Peyer's patch (tissue), 4 donors: ENCODE data around the gene ZNF101. TPM values are rescaled to one million over a fixed set of nuclear protein-coding genes. Genes with fewer than 3 reads are reported as not detected.
"Not testable (repeated sequence)": the region's sequence is repeated elsewhere in the genome, so short reads cannot be mapped to it uniquely, and the experiment has no call there.

Experiments
- DNase-seq, 3 donors: peaks; one replicate each; pipeline ENCODE4 v3.0.0-alpha.2; 2017 to 2019
- H3K27ac ChIP-seq, 4 donors: fragments of 200-600 bp; sonication (generic); one replicate each; pipeline ENCODE4 v1.5.1; 2016 to 2019
- H3K27me3 ChIP-seq, 2 donors: fragments of 200-600 bp; sonication (generic); one replicate each; pipeline ENCODE4 v1.5.1; 2019
- H3K36me3 ChIP-seq, 3 donors: fragments of 200-600 bp; sonication (generic); one replicate each; pipeline ENCODE4 v1.5.1; 2016 to 2019
- H3K4me1 ChIP-seq, 4 donors: fragments of 200-600 bp; sonication (generic); one replicate each; pipeline ENCODE4 v1.5.1; 2016 to 2019
- H3K4me3 ChIP-seq, 4 donors: fragments of 200-600 bp; sonication (generic); 1 replicate in 3 of 4; 2 replicates in 1 of 4; pipeline ENCODE4 v1.5.1; 2016 to 2019; ENCODE audit warnings: mild to moderate bottlenecking in 1 of 4
- H3K9me3 ChIP-seq, 4 donors: fragments of 200-600 bp; sonication (generic); one replicate each; pipeline ENCODE4 v1.5.1; 2016 to 2019; ENCODE audit warnings: mild to moderate bottlenecking in 1 of 4
- CTCF ChIP-seq, 6 experiments: fragments of 450-650 bp in 4 of 6; fragments of 200-600 bp in 2 of 6; sonication (generic) in 1 of 6; IDR thresholded peaks; one replicate each; pipeline ENCODE4 v1.5.1; 2017 to 2019; ENCODE audit warnings: antibody characterized with exemption in 6 of 6, mild to moderate bottlenecking in 3 of 6, moderate library complexity in 1 of 6
- POLR2A ChIP-seq, 2 donors: fragments of 450-650 bp; IDR thresholded peaks; one replicate each; pipeline ENCODE4 v1.5.1; 2017; ENCODE audit warnings: antibody characterized with exemption in 2 of 2, mild to moderate bottlenecking in 2 of 2, moderate library complexity in 2 of 2
- total RNA-seq, 4 donors: library from RNA; depleted of rRNA; stranded (reverse); fragments of >200 nt; gene quantifications; one replicate each; pipeline ENCODE4 v1.1.0, GENCODE V29; 2016

The ZNF101 gene
- total RNA-seq, 4 donors from 2014 or later = 10.1 to 52.8 (median 15.8) TPM

GRCh38 chr19:19670070-19670551 is 1.5 kb downstream of the ZNF101 start:
- H3K27ac ChIP-seq = peak overlapping the region in 1 of 4 donors; percentile 98
- peaks cover 0 to 9% (median 4%) of the 10 kb centered on the region in 4 donors for H3K4me1 ChIP-seq
- DNase-seq = peak in 1 of 3 donors; percentile 44
- H3K27me3 ChIP-seq = no peaks in the 10 kb centered on the region
- H3K36me3 ChIP-seq = peaks cover 0 to 31% (median 0%) of the 10 kb centered on the region in 3 donors
- TF ChIP-seq POLR2A (IDR thresholded peaks at IDR 0.05) (no peak), CTCF (IDR thresholded peaks at IDR 0.05) (no peak)
- peak overlapping the region; percentile 81 to 99 (median 92) for H3K4me3 ChIP-seq
- no peaks in the 10 kb centered on the region for H3K9me3 ChIP-seq

DNA sequence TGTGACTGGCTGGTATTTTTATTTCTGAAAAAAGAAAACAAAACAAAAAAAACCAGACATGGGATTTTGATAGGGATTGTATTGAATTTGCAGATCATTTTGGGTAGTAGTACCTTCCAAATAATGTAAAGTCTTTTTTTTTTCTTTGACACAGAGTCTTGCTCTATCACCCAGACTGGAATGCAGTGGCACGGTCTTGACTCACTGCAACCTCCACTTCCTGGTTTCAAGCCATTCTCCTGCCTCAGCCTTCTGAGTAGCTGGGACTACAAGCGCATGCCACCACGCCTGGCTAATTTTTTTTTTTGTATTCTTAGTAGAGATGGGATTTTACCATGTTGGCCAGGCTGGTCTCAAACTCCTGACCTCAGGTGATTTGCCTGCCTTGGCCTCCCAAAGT is 4.2 kb downstream of the ZNF101 start:
- Histone ChIP-seq H3K36me3 (peaks cover 0 to 58% (median 0%) of the 10 kb centered on the region in 3 donors), H3K4me3 (no peak overlapping the region), H3K27me3 (no peaks in the 10 kb centered on the region), H3K27ac (no peak overlapping the region), H3K9me3 (peaks cover 0 to 11% (median 0%) of the 10 kb centered on the region in 4 donors), H3K4me1 (peaks cover 0 to 8% (median 1%) of the 10 kb centered on the region in 4 donors)
- TF ChIP-seq CTCF (IDR thresholded peaks at IDR 0.05) (no peak), POLR2A (IDR thresholded peaks at IDR 0.05) (no peak)
- DNase-seq = peak in 1 of 3 donors; percentile 24

DNA sequence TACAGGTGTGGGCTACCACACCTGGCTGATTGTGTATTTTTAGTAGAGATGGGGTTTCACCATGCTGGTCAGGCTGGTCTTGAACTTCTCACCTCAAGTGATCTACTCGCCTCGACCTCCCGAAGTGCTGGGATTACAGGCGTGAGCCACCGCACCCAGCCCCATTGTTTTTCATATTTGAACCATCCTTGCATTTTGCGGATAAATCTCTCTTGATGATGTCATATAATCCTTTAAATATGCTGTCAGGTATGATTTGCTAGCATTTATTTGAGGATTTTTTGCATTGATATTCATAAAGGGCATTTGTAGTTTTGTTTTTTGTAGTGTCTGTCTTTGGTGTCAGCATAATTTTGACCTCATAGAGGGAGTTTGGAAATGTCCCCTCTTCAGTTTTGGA is 5.7 kb downstream of the ZNF101 start:
- Histone ChIP-seq H3K27ac (no peak overlapping the region), H3K4me1 (peaks cover 0 to 7% (median 0%) of the 10 kb centered on the region in 4 donors), H3K36me3 (peaks cover 0 to 73% (median 0%) of the 10 kb centered on the region in 3 donors), H3K4me3 (no peak overlapping the region), H3K9me3 (peaks cover 0 to 24% (median 2%) of the 10 kb centered on the region in 4 donors), H3K27me3 (no peaks in the 10 kb centered on the region)
- TF ChIP-seq CTCF (IDR thresholded peaks at IDR 0.05) = no peak
- TF ChIP-seq POLR2A (IDR thresholded peaks at IDR 0.05) = no peak
- no peak for DNase-seq

GRCh38 chr19:19677579-19677978 is 8.9 kb downstream of the ZNF101 start:
- no peak overlapping the region for H3K4me3 ChIP-seq
- TF ChIP-seq POLR2A (IDR thresholded peaks at IDR 0.05) (no peak), CTCF (IDR thresholded peaks at IDR 0.05) (no peak)
- no peaks in the 10 kb centered on the region for H3K27me3 ChIP-seq
- peaks cover 0 to 46% (median 11%) of the 10 kb centered on the region in 4 donors for H3K9me3 ChIP-seq
- H3K27ac ChIP-seq = no peak overlapping the region
- DNase-seq = peak in 1 of 3 donors; percentile 13
- peaks cover 0 to 89% (median 0%) of the 10 kb centered on the region in 3 donors for H3K36me3 ChIP-seq
- H3K4me1 ChIP-seq = no peaks in the 10 kb centered on the region

DNA sequence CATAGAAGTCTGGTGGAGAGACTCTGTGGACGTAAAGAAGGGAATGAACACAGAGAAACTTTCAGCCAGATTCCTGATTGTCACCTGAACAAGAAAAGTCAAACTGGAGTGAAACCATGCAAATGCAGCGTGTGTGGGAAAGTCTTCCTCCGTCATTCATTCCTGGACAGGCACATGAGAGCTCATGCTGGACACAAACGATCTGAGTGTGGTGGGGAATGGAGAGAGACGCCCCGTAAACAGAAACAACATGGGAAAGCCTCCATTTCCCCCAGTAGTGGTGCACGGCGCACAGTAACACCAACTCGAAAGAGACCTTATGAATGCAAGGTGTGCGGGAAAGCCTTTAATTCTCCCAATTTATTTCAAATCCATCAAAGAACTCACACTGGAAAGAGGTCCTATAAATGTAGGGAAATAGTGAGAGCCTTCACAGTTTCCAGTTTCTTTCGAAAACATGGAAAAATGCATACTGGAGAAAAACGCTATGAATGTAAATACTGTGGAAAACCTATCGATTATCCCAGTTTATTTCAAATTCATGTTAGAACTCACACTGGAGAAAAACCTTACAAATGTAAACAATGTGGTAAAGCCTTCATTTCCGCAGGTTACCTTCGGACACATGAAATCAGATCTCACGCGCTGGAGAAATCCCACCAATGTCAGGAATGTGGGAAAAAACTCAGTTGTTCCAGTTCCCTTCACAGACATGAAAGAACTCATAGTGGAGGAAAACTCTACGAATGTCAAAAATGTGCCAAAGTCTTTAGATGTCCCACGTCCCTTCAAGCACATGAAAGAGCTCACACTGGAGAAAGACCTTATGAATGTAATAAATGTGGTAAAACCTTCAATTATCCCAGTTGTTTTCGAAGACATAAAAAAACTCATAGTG is 10.8 kb downstream of the ZNF101 start:
- DNase-seq = peak in 1 of 3 donors; percentile 6
- peaks cover 0 to 71% (median 0%) of the 10 kb centered on the region in 3 donors for H3K36me3 ChIP-seq
- H3K27ac ChIP-seq = no peak overlapping the region
- H3K4me1 ChIP-seq = no peaks in the 10 kb centered on the region
- no peaks in the 10 kb centered on the region for H3K27me3 ChIP-seq
- H3K9me3 ChIP-seq = peaks cover 0 to 53% (median 11%) of the 10 kb centered on the region in 4 donors
- TF ChIP-seq CTCF (IDR thresholded peaks at IDR 0.05) (no peak), POLR2A (IDR thresholded peaks at IDR 0.05) (no peak)
- no peak overlapping the region for H3K4me3 ChIP-seq

DNA sequence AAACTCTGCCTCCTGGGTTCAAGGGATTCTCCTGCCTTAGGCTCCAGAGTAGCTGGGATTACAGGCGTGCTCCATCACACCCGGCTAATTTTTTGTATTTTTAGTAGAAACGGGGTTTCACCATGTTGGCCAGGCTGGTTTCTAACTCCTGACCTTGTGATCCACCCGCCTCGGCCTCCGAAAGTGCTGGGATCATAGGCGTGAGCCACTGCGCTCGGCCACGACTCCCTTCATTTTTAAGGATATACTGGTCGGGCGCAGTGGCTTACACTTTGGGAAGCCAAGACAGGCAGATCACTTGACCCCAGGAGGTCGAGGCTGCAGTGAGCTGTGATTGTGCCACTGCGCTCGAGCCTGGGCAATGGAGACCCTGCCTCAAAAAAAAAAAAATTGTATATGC is 17.5 kb downstream of the ZNF101 start:
- H3K27ac ChIP-seq = not testable (repeated sequence)
- peaks cover 0 to 25% (median 4%) of the 10 kb centered on the region in 4 donors for H3K9me3 ChIP-seq

More for the DNA sequence above, 17.5 kb downstream of the ZNF101 start:
- not testable (repeated sequence) for H3K27me3 ChIP-seq, H3K4me3 ChIP-seq, H3K4me1 ChIP-seq, H3K36me3 ChIP-seq
- peak in 1 of 3 donors; percentile 14 for DNase-seq
